GM21360 (cell line): ENCODE measurements around the gene EVL.
A peak's percentile ranks its signal among the peaks of the same experiment; 100 is the strongest.

Source experiments
- ATAC-seq: cut with Tn5 transposase; IDR thresholded peaks from one replicate; pipeline ENCODE4 v1.9.1; 2021; ENCODE audit warnings: mild to moderate bottlenecking, moderate library complexity; ENCODE audit not compliant: unreplicated experiment

EVL gene

GRCh38 chr14:100037353-100037752 is 27.9 kb upstream of the EVL start:
- ATAC-seq, result no peak

GRCh38 chr14:100038065-100038464 is 27.2 kb upstream of the EVL start:
- no peak for ATAC-seq

GRCh38 chr14:100039903-100040302 is 25.3 kb upstream of the EVL start:
- ATAC-seq, result no peak

DNA sequence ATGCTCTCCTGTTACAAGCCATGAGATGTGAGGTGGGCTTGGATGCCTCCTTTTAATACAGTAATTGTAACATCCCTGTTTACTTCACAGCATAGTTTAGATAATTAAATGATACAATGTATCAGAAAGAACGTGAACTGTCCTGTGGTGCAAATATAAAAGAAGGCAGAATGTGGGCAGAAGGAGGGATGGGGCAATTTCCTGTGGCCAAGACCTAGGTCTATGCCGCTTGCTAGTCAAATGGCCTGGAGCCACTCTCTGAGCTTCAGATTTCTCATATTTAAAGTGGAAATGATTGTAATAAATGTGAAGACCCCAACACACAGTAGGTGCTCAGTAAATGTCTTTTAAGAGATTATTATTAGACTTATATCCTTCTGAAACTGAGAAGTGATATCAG is 24.0 kb upstream of the EVL start:
- no peak for ATAC-seq

GRCh38 chr14:100042286-100042685 is 22.9 kb upstream of the EVL start:
- no peak for ATAC-seq

- ATAC-seq, result no peak
These were observed 19.4 kb upstream of the EVL start for GRCh38 chr14:100045642-100046344.

DNA sequence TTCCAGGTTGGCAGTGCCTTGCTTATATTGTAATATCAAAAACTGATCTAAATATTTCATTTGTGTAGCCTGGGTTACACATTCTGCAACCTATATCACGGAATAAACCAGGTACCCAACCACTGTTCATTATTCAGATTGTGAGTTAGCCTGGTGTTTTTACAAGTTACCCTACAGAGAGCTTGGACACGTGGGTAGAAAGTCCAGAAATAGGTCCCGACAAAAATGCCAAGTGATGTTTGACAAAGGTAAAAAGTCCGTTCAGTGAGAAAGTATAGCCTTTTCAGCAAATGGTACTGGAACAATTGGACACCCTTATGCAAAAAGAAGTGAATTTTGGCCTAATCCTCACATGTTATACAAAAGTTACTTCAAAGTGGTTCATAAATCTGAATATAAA is 17.6 kb upstream of the EVL start:
- no peak for ATAC-seq

- no peak for ATAC-seq
These were observed 16.4 kb upstream of the EVL start for GRCh38 chr14:100048786-100049185.

DNA sequence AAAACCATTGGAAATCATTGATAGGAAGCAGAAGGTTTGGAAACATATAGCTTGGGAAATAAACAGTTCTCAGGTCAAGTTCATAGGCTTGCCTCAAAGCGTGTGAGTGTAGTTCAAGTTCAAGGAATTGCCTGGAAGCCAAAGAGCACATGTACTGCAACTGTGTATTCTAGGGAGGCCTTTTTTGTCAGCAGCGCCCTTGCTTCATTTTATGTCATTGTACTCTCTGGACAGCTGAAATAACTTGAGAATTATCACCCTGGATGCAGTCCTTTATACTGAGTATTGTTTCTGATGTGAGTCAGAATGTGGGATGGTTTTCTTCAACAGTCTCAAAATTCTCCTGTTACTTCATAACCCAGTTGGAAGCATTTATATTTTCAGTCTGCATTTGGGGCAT is 16.0 kb upstream of the EVL start:
- ATAC-seq, result no peak

GRCh38 chr14:100051103-100051502 is 14.1 kb upstream of the EVL start:
- ATAC-seq, result no peak

DNA sequence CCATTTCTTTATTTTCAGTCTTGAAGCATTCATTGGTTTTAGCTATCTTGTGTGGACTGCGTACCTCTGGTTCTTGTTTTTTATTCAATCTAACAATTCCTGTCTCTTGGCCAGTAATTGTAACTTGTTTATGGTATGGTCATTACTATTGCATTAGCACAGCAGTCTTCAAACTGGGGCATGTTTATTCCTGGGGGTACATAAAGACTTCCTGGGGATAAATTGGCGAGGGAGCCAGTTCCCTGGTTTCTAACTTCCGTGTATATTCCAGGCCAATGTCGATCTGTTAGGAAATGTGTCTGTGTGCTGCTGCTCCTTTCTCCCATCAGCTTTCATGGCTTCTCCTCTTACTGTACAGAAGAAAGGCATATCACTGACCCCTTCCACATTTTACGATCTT is 13.7 kb upstream of the EVL start:
- no peak for ATAC-seq

- no peak for ATAC-seq
These were observed 12.4 kb upstream of the EVL start for GRCh38 chr14:100052819-100053218.

GRCh38 chr14:100054316-100055075 is 10.7 kb upstream of the EVL start:
- ATAC-seq, result no peak

- no peak for ATAC-seq
These were observed 8.8 kb upstream of the EVL start for GRCh38 chr14:100056431-100056830.

DNA sequence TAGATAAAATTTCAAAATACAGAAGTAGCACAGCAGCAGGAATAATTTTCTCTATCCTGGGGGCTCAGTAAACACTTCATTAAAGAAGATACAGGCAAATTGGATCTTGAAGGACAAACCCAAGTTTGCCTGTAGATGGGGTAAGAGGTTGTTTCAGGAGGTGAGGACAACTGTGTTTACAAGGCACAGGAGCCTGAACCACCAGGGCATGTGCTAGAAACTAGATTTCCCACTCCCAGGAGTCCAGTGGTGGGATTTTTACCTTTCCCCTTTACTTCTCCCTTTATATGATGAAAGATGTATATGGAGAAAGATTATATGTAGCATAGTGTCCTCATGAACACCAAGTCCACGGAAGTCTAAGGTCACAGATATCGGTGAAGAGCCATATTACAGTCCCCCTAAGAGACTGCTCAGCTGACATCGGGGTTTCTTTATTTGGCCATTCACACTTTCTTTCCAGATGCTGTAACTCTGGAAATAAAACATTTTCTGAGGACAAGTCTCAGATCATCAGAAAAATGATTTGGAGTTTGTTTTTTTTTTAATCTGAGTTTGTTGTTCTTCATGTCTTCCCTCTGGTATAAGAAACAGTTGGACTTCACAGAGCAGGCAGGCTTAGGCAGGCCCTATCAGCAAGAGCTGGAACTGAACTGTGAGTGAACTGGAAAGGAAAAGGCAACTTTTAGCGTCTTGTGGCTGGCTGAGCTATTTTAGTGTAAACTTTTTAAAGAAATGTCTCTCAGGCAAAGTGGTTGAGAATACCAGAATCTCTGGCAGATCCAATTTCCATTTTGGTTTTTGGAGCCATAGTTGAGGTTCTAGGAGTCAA is 8.0 kb upstream of the EVL start:
- ATAC-seq, result peak; percentile 49

DNA sequence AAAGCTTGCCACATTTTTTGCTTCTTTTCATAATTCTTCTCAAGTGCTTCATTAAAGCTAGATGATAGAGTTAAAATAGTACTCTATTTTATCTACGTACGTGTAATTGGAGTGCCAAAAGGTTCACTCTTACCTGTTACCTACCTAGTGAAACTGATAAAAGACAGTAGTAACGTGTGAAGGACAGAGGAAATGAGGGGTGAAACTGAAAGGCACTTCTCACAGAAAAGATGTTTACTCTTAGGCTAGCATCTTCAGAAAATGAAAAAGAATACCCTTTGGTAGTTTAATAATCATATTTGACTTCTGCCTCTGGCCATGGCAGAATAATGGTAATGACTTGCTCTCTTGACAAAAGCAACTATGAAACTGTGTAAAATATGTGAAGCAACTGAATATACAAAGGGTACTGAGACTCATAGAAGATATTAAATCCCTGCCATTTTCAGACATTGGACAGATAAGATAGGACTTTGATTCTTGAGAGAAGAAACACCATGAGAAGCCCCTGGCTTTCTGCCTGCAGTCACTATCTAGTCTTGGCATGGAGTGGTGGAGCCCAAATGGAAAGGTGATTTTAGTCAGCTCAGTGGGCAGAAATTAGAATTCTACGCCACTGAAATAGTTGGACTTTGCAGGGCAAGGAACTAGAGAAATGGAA is 6.3 kb upstream of the EVL start:
- peak; percentile 48 for ATAC-seq

- ATAC-seq, result no peak
These were observed 5.8 kb upstream of the EVL start for GRCh38 chr14:100059438-100059781.

- no peak for ATAC-seq
These were observed 4.5 kb upstream of the EVL start for GRCh38 chr14:100060760-100061159.

GRCh38 chr14:100062590-100062989 is 2.6 kb upstream of the EVL start:
- ATAC-seq, result no peak

- no peak for ATAC-seq
These were observed 1.8 kb upstream of the EVL start for GRCh38 chr14:100063314-100063941.
